GM18870 (cell line): ENCODE measurements around the gene RCOR1.
"Not testable (repeated sequence)": the region's sequence is repeated elsewhere in the genome, so short reads cannot be mapped to it uniquely, and the experiment has no call there.

Experiments
- ATAC-seq: cut with Tn5 transposase; IDR thresholded peaks from one replicate; pipeline ENCODE4 v1.9.1; 2021; ENCODE audit warnings: moderate library complexity; ENCODE audit not compliant: unreplicated experiment

The RCOR1 gene

GRCh38 chr14:102738373-102739189, 146.1 kb downstream of the RCOR1 start:
- ATAC-seq: no peak

GRCh38 chr14:102739190-102739469, 146.7 kb downstream of the RCOR1 start:
- ATAC-seq: no peak

GRCh38 chr14:102746634-102747438, 154.4 kb downstream of the RCOR1 start:
- ATAC-seq: no peak

- no peak for ATAC-seq
Measured at GRCh38 chr14:102748806-102749205, 156.4 kb downstream of the RCOR1 start.

- no peak for ATAC-seq
Measured at GRCh38 chr14:102749393-102750305, 157.2 kb downstream of the RCOR1 start.

DNA sequence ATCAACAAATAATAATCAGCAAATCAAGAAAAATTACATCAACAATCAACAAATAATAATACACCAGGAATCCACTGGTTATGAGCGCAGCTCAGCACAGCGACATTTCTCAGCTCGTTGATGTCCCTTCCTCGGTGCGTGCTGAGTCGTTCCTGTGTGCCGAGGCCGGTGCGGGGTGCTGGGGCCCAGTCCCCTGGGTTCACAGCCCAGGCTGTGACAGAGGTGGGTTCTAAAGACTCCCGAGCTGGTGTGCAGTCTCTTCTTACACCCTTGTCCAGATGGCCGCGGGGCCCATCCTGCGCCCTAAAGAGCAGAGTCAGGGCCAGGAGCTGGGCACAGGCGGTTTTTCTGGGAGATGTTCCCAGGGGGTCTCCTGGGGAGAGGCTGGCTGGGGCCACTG, 157.9 kb downstream of the RCOR1 start:
- no peak for ATAC-seq

GRCh38 chr14:102751088-102751487, 158.6 kb downstream of the RCOR1 start:
- no peak for ATAC-seq

GRCh38 chr14:102752239-102752847, 159.9 kb downstream of the RCOR1 start:
- ATAC-seq: no peak

DNA sequence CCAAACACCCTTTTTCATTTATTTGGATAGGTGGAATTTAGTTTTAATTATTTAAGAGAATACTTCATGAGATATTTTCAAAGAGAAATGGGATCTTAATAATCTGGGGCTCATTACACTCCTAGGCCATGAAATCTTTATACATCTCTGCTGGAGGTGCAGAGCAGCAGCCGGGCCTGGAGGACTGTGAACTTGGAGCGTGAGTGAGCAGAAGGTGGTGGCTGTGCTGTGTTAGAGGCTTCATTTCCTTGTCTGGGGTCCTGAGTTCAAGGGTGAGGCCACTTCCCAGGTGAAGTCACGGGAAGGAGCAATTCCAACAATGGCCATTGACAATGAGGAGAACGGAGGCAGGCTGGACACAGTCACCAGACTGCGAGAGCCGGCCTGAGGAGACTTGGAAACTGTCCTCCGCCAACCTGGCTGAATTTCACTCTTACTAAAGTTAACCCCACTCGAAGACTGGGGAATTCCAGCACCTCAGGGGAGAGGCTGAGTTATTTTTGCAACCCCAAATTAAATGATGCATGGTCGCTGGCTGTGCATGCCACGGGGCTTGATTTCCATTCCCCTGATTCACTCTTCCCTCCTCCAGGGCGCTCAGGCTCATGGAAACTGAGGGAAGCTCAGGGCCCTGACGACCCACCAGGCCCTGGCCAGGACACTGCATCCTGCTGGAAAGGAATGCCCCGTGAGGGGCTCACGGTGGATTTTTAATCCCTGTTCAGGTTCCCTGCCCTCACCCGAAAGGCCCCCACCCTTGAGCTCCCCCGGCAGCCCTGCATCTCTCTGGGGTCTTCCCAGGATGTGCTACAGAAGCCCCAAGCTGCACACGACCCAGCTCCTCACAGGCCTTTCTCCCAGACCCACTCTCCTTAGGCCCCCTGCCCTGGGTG, 162.2 kb downstream of the RCOR1 start:
- ATAC-seq: peak; percentile 43

- no peak for ATAC-seq
Measured at GRCh38 chr14:102757646-102758045, 165.2 kb downstream of the RCOR1 start.

GRCh38 chr14:102758087-102758486, 165.6 kb downstream of the RCOR1 start:
- no peak for ATAC-seq

DNA sequence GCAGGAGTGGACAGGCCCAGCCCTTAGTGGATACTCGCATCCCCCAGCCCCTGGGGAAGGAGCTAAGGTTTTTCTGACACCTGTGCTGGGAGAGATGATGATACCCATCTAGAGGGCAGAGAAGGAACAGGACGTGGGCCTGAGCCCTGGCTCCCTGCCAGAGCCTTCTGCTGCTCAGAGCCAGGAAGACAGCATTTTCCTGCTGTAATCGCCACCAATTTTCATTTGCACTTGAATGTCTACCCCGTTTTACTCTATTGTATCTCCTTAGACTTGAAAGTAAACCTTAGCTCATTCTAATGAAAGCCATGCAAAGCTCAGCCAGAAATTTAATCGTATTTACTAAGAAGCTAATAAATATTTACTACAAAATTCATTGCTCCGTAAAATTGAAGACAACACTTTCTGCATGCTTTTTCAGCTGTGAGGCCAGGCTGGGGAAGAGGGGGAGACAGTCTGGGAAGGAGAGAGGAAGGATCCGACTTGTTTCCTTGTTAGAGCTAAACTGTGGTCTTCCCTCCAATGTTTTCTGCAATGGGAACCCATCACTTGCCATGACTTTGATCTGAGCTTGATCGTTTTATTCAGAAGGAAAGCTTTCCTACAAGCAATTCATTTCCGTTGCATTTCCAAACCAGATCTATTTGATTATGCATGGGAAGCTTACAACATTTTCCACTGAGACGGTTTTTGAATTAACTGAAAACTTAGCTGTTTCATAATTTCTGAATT, 167.2 kb downstream of the RCOR1 start:
- no peak for ATAC-seq

GRCh38 chr14:102760496-102761193, 168.2 kb downstream of the RCOR1 start:
- ATAC-seq: no peak

GRCh38 chr14:102761206-102761605, 168.8 kb downstream of the RCOR1 start:
- ATAC-seq: no peak

- peak; percentile 47 for ATAC-seq
Measured at GRCh38 chr14:102764220-102764671, 171.8 kb downstream of the RCOR1 start.

GRCh38 chr14:102765770-102766169, 173.3 kb downstream of the RCOR1 start:
- ATAC-seq: not testable (repeated sequence)

- no peak for ATAC-seq
Measured at GRCh38 chr14:102768223-102769048, 176.0 kb downstream of the RCOR1 start.

DNA sequence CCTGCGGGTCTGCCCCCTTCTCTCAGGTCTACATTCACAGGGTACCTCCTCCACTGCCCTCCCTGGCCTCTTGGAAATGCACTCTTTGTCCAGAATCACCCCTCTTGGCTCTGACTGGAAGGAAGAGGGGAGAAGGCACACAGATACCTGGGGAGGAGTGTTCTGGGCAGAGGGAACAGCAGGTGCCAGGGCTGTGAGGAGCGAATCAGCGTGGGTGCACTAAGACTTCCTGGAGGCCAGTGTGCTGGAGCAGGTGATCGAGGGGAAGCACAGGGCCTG, 176.5 kb downstream of the RCOR1 start:
- ATAC-seq: no peak
